Measurements from ENCODE around the gene ZNF474.

The ZNF474 gene

GRCh38 chr5:122118356-122118948 lies 10.9 kb upstream of the ZNF474 start:
- DNase-seq (ENCODE audit: low read depth in 2 of 2) = no peak

GRCh38 chr5:122119205-122119604 lies 10.1 kb upstream of the ZNF474 start:
- DNase-seq (ENCODE audit: low read depth in 2 of 2) = no peak

GRCh38 chr5:122120493-122120892 lies 8.9 kb upstream of the ZNF474 start:
- DNase-seq (ENCODE audit: low read depth in 2 of 2) = no peak

- DNase-seq (ENCODE audit: low read depth in 2 of 2) = no peak
These were observed 8.4 kb upstream of the ZNF474 start for GRCh38 chr5:122120957-122121356.

DNA sequence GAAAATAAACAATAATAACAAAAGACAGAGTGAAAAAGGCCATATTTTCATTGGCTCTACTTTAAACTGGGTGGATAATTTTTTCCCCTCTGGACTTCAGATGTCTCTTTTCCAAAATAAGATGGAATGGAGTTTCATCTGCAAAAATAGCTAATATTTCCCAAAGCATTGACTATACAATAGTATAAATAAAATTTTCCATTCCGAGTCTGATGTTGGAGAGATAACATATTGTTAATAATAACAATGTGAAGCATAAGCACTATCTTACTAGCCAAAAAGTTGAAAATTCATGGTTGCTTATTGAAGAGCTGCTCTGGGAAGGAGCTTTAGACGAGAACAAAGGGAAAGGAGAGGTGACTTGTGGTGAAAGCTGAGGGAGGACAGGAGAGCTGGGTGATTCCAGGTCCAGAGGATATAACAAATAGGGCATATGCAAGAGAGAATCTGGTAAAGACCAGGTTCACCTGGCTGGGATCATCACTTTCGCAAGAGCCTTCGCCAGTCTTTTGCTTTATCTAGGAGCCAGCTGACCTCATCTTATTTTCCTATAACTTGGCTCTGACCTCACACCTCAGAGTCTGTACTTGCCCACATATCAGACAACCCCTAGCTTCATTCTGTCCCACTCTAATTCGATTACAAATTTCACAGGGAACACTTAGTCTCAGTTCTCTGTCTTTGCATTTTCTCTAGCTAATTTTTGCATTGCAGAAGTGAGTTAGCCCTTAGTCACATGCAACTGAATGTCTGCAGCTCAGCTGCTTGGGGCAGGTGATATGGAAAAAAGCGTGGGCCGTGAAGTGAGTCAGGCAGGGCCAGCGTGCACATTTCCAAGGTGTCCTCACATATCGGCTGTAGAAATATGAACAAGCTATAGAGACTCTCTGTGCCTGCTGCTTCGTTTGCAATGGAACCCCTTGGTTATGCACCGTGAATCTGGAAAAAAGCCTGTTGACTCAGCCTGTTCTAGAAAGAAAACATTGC lies 7.6 kb upstream of the ZNF474 start:
- peak in 1 of 2 donors; percentile 2 for DNase-seq (ENCODE audit: low read depth in 2 of 2)

GRCh38 chr5:122124766-122125165 lies 4.6 kb upstream of the ZNF474 start:
- no peak for DNase-seq (ENCODE audit: low read depth in 2 of 2)

DNA sequence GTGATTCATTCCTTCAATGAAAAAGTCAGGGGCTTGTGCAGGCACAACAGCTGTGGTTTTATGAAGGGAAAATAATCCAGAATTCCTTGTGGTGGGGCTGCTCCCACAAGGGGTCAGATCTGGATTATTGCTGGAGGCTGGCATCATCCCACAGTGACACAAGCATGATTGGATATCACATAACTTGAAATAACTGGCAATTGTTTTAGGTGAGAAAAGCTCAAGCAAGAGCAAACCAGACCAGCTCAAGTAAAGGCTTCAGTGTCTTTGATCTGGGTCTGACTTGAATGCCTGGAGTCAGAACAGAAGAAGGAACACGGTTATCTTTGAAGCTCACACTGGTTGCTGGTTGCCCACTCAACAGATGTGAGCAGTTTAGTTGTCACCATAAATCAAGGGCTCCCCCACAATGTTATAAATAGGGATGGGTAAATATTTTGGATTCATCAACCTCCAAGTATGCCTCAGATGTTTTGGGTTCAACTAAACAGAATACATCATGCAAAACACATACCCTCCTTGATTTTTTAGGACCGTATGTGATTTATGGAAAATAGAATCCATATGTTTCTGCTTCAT lies 3.1 kb upstream of the ZNF474 start:
- no peak for DNase-seq (ENCODE audit: low read depth in 2 of 2)

GRCh38 chr5:122126756-122127321 lies 2.5 kb upstream of the ZNF474 start:
- DNase-seq (ENCODE audit: low read depth in 2 of 2) = no peak

DNA sequence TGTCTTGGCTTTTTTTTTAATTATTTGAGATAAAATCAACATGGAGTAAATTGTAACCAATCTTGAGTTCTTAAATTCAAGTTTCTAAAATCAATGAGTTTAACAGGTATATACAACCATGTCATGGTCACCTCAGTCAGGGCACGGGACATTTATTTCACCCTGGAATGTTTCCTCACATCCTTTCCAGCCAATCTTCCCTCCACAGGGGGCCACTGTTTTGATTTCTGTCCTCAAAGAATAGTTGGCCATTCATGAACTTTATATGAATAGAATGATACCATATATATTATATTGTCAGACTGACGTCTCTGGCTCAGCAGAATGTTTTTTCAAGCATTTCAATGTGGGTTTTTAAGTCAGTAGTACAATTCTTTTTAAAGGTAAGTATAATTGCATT lies 806 bp downstream of the ZNF474 start:
- DNase-seq (ENCODE audit: low read depth in 2 of 2) = no peak

- no peak for DNase-seq (ENCODE audit: low read depth in 2 of 2)
These were observed 8.4 kb downstream of the ZNF474 start for GRCh38 chr5:122137702-122138101.

- no peak for DNase-seq (ENCODE audit: low read depth in 2 of 2)
These were observed 9.0 kb downstream of the ZNF474 start for GRCh38 chr5:122138356-122138755.

DNA sequence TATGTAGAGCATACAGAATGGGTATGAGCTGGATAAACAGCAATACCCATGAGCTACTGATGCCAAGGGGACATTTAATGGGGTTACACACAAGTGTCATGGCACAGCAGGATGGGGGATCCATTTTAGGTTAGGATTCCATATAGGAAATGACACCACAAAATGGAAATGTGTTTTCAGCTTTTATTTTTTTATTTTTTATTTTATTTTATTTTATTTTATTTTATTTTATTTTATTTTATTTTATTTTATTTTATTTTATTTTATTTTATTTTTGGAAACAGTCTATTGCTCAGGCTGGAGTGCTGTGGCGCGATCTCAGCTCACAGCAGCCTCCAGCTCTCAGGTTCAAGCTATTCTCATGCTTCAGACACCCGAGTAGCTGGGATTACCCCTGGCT lies 11.6 kb downstream of the ZNF474 start:
- DNase-seq (ENCODE audit: low read depth in 2 of 2) = no peak

GRCh38 chr5:122141751-122142150 lies 12.4 kb downstream of the ZNF474 start:
- no peak for DNase-seq (ENCODE audit: low read depth in 2 of 2)

GRCh38 chr5:122142480-122143164 lies 13.3 kb downstream of the ZNF474 start:
- no peak for DNase-seq (ENCODE audit: low read depth in 2 of 2)

DNA sequence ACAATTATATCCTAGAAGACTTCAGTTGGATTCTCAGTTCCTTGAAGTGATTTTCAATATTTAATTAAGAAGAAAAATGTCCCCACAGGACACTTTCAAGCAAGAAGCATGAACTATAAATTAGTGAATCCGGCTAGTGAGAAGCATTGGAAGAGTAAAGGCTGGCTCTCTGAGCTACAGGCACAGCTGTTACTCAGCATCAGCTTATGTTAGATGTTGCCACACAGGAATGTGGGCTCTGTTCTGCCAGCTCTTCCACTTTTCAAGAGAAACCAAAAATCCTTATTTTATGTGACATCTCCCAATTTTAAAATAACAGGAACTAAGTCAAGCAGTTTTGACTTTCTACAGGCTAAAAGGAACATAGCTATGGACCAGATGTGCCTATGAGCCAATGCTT lies 14.9 kb downstream of the ZNF474 start:
- no peak for DNase-seq (ENCODE audit: low read depth in 2 of 2)

GRCh38 chr5:122145906-122146305 lies 16.6 kb downstream of the ZNF474 start:
- DNase-seq (ENCODE audit: low read depth in 2 of 2) = no peak

GRCh38 chr5:122149321-122150090 lies 20.2 kb downstream of the ZNF474 start:
- DNase-seq (ENCODE audit: low read depth in 2 of 2) = no peak

- no peak for DNase-seq (ENCODE audit: low read depth in 2 of 2)
These were observed 20.9 kb downstream of the ZNF474 start for GRCh38 chr5:122150215-122150614.

DNA sequence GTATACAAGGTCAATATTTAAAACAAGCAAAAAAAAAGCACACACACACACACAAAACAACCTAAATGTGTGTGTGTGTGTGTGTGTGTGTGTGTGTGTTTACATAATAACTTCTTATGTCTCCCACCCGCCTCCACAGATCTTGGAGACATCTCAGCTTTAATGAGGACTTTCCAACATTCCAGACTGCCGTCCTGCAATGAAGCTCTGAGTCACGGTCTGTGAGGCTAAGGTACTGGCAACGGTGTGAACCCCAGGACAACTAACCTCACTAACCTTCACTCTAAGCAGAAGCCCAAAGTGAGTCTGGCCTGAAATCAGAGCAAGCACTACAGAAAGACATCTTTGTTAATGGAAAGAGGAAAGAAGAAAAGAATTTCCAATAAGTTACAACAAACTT lies 22.3 kb downstream of the ZNF474 start:
- DNase-seq (ENCODE audit: low read depth in 2 of 2) = no peak

DNA sequence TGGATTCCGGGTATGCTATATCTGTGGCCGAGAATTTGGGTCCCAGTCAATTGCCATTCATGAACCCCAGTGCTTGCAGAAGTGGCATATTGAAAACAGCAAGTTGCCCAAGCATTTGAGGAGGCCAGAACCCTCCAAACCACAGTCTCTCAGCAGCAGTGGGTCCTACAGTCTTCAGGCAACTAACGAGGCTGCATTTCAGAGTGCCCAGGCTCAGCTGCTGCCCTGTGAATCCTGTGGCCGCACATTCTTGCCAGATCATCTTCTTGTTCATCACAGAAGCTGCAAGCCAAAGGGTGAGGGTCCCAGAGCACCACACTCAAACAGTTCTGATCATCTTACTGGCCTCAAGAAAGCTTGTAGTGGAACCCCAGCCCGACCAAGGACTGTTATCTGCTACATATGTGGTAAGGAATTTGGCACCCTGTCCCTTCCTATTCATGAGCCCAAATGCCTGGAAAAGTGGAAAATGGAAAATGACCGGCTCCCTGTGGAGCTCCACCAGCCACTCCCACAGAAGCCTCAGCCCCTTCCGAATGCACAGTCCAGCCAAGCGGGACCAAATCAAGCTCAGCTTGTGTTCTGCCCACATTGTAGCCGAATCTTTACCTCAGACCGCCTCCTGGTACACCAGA lies 23.0 kb downstream of the ZNF474 start:
- DNase-seq (ENCODE audit: low read depth in 2 of 2) = no peak

DNA sequence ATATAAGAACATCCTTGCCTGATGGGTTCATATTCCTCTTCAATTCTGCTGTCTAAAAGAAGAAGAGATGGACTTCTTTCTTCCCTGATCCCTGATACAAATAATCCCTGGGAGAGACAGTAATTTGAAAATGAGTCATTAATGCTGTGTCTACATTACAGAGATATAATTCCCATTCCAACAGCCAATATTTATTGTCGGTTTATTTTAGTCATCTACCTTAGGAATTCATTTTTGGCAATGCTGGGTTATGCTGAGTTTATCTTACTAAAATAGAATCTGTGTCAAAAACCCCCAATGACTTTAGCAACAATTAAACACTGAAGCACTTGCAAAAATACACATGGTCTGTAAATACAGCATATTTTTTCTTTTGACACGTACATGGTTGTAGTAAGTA lies 23.9 kb downstream of the ZNF474 start:
- DNase-seq (ENCODE audit: low read depth in 2 of 2) = no peak

Measured in stimulated activated CD4-positive, alpha-beta T cell treated with anti-CD3 and anti-CD28 coated beads, Interleukin-4, amount 100 ng/mL, for 48 hours (primary cell).